HG03025 (cell line): ENCODE measurements around the gene SLC9A9.
A peak's percentile ranks its signal among the peaks of the same experiment; 100 is the strongest.
"Not testable (repeated sequence)": the region's sequence is repeated elsewhere in the genome, so short reads cannot be mapped to it uniquely, and the experiment has no call there.

ENCODE experiments used
- ATAC-seq: cut with Tn5 transposase; IDR thresholded peaks from one replicate; pipeline ENCODE4 v1.9.1; 2021; ENCODE audit warnings: mild to moderate bottlenecking, moderate library complexity; ENCODE audit not compliant: unreplicated experiment, low FRiP score

Gene SLC9A9

GRCh38 chr3:143847787-143848631 lies at the start of gene SLC9A9:
TSS of gene SLC9A9 (minus strand) at chr3:143848468. CDS start at chr3:143848322, 146 bp downstream.
- ATAC-seq, result peak; percentile 84

GRCh38 chr3:143897576-143898295 lies 49.5 kb upstream of the SLC9A9 start:
- ATAC-seq, result no peak

GRCh38 chr3:143896486-143896885 lies 48.2 kb upstream of the SLC9A9 start:
- no peak for ATAC-seq

DNA sequence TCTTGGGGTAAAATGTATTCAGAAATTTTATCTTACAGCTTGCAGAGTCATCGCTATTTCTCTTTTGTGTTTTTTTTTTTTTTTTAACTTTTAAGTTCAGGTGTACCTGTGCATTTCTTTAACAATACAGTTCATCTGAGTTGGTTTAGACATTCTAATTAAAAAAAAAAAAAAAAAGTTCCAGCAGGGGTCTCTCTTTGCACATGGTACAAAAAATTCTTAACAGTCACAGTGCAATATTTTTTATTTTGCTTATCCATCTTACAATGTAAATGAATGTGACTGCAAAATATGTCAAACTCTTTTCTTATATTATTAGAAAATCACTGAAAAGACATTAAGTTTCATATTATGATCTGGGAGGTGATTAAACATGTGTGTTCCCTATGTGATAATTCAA lies 47.5 kb upstream of the SLC9A9 start:
- ATAC-seq, result no peak

DNA sequence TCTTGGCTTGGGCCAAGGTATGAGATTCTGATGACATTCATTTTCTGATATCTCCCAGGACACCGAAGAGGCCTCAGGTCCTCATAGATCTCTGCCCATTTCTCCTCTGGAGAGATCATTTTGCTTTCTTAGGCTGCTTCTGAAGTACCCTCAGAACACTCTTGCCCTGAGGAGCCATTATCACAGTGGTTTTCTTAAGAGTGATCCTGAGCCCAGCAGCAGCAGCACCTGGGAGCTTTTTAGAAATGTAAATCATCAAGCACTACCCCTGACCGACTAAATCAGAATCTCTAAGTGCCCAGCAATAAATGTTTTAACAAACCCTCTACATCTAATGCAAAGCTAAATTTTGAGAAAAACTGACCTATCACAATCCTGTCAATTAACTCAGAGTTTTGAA lies 40.6 kb upstream of the SLC9A9 start:
- ATAC-seq, result no peak

DNA sequence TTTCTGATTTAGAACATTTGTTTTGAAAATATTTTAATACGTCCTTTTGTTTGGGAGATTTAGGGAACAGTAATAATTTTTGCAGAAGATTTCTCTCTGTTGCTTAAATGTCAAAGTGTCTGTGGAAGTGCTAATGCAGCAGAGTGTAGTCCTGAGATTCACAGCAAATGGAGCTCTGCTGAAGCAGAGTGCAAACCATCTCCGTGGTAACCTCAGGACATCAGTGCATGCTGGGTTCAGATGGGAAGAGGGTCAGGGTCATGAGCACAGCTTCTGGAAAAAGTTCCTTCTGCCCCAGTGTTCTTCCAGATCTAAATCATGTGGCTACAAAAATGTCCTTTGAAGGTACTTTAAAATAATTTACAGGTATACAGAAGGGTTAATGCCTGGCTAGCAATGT lies 39.9 kb upstream of the SLC9A9 start:
- no peak for ATAC-seq

- ATAC-seq, result peak; percentile 86
These were observed 37.6 kb upstream of the SLC9A9 start for GRCh38 chr3:143885780-143886427.

- no peak for ATAC-seq
These were observed 36.6 kb upstream of the SLC9A9 start for GRCh38 chr3:143884861-143885260.

DNA sequence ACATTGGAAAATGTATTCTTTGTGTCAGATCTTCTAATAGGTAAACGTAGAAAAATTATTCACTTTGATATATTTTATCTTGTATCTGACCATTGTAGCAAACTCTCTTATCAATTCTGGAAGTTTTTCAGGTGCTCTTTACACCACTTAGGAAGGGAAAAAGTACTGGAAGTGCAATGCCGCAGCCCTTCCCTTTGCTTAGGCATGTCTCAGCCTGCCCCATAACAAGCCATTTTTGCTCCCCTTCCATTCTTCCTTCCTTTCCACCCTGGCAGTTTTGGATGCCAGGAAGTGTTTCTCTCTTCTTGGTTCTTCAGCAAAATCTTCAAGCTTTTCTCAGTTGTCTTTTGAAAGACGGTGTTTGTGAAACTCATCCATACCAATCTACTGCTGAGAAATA lies 34.9 kb upstream of the SLC9A9 start:
- no peak for ATAC-seq

DNA sequence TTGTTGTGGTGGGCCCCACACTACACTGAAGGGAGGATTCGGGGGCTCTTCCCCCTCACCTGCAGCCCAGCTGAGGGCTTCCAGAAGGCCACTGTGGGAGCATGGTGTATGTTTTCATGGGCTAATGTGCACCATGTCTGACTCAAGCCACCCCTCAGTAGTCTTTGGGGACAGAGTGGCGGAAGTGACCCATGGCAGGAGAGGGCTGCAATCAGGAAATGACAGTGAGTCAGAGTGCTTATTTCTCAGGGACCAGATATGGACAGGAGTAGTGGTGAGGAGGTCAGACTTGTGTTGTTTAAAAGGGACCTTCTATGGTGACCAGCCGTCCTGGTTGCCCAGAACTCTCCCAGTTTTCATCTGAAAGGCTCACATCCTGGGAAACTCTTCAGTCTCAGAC lies 32.8 kb upstream of the SLC9A9 start:
- no peak for ATAC-seq

DNA sequence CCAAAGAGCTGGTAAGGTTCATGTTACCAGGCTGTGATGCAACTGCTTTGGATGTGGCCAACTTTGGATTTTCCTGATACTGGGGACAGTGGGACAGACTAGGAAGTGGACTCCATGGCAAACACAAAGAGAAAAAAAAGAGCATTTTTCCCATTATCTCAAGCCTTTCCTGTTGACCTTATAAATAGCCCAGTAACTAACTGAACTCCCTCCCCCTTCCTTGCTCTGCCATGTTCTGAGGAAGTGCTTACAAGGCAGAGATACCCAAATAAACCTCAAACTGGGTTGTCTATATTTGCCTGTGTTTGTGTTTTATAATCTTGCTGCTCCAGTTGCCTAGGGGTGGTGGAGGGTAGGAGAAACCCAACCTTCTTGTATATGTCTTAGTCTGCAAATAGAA lies 27.3 kb upstream of the SLC9A9 start:
- ATAC-seq, result no peak

- ATAC-seq, result not testable (repeated sequence)
These were observed 25.3 kb upstream of the SLC9A9 start for GRCh38 chr3:143873553-143873952.

GRCh38 chr3:143865302-143865701 lies 17.0 kb upstream of the SLC9A9 start:
- ATAC-seq, result no peak

GRCh38 chr3:143859465-143860203 lies 11.4 kb upstream of the SLC9A9 start:
- ATAC-seq, result no peak

DNA sequence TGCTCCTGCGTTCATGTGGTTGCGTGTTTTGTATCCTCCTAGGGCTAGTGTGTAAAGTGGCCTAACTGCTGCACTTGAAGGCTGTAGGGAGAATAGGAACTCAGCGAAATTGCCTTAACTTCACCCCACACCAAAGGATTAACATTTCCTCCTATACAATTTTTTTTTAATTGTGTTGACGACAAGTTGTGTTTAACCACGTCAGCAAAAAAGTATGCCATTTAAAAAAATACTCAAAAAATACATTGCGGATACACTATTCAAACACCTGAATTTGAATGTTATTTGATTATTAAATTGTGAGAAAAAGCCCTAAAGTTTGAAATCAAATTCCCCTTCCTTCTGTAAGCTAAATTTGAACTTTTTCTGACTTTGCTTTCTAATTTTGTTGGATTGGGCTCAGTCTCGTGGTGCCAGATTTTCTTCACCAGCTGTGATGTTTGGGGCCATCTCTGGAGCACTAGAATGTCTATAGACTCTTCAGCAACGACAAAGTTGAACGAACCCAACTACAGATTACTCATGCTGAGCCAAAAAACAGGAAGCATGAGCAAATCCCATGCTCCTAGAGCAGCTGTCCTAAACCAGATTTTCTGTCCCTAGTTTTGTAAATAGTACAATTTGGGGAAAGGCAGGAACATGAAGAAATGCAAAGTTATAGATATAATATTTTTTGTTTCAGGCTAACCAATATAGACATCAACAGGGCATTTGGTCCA lies 8.1 kb upstream of the SLC9A9 start:
- no peak for ATAC-seq

GRCh38 chr3:143855183-143855582 lies 6.9 kb upstream of the SLC9A9 start:
- no peak for ATAC-seq

DNA sequence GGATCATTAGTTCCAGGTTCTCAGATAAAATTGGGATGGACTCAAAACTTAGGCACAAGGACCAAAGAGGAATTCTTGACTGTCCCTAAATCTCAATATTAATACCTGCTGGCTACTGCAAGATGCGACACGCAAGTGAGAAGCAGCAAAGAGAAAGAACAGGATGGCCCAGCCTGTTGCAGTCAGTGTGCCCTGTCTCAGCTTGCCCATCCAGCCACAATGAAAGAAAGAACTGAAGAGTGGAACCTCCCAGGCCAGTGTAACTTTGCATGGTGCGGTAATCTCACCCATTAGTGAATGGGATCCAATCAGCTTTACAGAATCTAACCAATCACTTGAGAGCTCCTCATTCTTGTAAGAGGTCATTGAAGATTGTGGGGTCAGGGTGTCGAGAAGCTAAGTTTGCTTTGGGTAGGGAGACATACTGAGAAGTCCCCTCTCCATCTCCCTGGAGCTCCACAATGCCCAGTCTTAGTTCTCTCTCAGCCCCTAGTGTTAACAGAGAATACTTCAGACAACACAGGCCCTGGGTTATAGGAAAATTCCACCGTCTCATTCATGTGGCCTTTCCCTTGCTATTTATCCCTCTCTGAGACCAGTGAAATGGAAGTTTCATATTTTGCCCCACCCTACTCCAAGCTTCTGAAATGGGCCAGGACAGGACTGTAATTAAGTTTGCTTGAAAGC lies 3.2 kb upstream of the SLC9A9 start:
- no peak for ATAC-seq

DNA sequence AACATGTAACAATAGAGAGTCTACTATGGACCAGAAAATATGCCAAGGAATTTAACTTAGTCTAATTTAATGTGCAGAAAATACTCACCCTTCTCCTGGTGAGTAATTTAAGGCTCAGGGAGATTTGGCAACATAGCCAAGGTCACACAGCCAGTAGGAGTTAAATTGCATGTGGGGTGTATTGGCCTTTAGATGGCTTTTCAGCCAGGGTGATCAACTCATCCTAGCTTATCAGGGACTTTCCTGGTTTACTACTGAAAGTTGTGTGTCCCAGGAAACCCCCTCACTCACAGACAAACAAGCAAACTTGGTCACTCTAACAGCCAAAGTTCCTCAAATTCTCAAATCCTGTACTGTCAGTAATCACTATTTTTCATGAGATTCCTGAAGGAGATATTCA lies 2.6 kb upstream of the SLC9A9 start:
- ATAC-seq, result no peak

GRCh38 chr3:143849854-143850549 lies 1.7 kb upstream of the SLC9A9 start:
- ATAC-seq, result peak; percentile 37
